ENCODE data around the gene NEB.

NEB gene

DNA sequence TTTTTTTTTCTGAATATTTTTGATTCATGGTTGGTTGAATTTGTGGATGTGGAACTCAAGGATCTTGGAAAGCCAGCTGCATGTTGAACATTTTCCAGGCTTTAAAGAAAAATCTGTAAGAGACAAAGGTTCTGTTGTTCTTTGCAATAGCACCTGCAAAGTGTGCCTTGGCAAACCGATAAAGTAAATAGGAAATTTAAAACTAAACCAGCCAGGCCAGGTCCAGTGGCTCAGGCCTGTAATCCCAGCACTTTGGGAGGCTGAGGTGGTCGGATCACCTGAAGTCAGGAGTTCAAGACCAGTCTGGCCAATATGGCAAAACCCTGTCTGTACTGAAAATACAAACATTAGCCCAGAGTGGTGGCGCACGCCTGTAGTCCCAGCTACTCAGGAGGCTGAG is 250.2 kb downstream of the NEB start:
- POLR2A ChIA-PET: no interaction called here
- CTCF ChIA-PET: no interaction called here
- no peak overlapping the region for H3K4me3 ChIP-seq (ENCODE audit: low read depth, low read length)
- DNase-seq (ENCODE audit: low read depth, low spot score): no peak
- TF ChIP-seq, protein P1, sequence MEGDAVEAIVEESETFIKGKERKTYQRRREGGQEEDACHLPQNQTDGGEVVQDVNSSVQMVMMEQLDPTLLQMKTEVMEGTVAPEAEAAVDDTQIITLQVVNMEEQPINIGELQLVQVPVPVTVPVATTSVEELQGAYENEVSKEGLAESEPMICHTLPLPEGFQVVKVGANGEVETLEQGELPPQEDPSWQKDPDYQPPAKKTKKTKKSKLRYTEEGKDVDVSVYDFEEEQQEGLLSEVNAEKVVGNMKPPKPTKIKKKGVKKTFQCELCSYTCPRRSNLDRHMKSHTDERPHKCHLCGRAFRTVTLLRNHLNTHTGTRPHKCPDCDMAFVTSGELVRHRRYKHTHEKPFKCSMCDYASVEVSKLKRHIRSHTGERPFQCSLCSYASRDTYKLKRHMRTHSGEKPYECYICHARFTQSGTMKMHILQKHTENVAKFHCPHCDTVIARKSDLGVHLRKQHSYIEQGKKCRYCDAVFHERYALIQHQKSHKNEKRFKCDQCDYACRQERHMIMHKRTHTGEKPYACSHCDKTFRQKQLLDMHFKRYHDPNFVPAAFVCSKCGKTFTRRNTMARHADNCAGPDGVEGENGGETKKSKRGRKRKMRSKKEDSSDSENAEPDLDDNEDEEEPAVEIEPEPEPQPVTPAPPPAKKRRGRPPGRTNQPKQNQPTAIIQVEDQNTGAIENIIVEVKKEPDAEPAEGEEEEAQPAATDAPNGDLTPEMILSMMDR (IDR thresholded peaks at IDR 0.05; ENCODE audit: insufficient read depth, low read length, missing control alignments): no peak

DNA sequence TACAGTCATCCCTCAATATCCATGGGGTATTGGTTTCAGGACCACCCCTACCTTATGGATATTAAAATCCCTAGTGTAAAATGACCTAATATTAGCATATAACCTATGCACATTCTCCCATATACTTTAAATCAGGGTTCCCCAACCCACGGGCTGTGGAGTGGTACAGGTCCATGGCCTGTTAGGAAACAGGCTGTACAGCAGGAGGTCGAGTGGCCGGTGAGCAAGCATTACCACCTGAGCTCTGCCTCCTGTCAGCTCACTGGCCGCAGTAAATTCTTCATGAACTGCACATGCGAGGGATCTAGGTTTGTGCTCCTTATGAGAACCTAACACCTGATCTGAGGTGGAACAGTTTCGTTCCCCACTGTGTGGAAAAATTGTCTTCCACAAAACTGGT is 250.7 kb downstream of the NEB start:
- H3K4me3 ChIP-seq (ENCODE audit: low read depth, low read length): no peak overlapping the region
- TF ChIP-seq, protein P1 (IDR thresholded peaks at IDR 0.05; ENCODE audit: insufficient read depth, low read length, missing control alignments): no peak
- no peak for DNase-seq (ENCODE audit: low read depth, low spot score)
- ChIA-PET POLR2A (no interaction called here), CTCF (no interaction called here)

GRCh38 chr2:151482171-151482725 is 252.0 kb downstream of the NEB start:
- ChIA-PET CTCF (no interaction called here), POLR2A (no interaction called here)
- DNase-seq (ENCODE audit: low read depth, low spot score): no peak
- TF ChIP-seq, protein P1 (IDR thresholded peaks at IDR 0.05; ENCODE audit: insufficient read depth, low read length, missing control alignments): no peak
- H3K4me3 ChIP-seq (ENCODE audit: low read depth, low read length): no peak overlapping the region

- ChIA-PET POLR2A (no interaction called here), CTCF (interaction anchor here (0.5 to 1.8 kb wide), 2 partner anchors 16 to 20 kb away, joined by 3 to 4 read pairs; no protein-coding TSS in a partner anchor)
- no peak overlapping the region for H3K4me3 ChIP-seq (ENCODE audit: low read depth, low read length)
- TF ChIP-seq, protein P1 (IDR thresholded peaks at IDR 0.05; ENCODE audit: insufficient read depth, low read length, missing control alignments): no peak
- no peak for DNase-seq (ENCODE audit: low read depth, low spot score)
Measured at GRCh38 chr2:151481744-151482143, 252.5 kb downstream of the NEB start.

DNA sequence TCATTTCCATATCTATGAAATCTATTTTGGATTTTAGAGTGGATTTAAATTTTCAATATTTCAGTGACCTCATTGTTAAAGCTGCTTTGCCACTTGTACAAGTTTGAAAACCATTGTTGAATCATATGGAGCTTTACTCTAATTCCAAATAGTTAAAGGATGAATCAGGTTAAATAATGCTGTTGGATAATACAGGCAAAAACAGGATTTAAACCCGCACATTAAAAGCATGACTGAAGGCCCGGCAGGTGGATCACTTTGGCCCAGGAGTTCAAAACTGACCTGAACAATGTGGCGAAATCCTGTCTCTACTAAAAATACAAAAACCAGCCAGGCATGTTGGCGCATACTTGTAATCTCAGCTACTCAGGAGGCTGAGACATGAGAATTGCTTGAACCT is 256.3 kb downstream of the NEB start:
- ChIA-PET POLR2A (no interaction called here), CTCF (interaction anchor here (2.2 kb wide), 1 partner anchor 47 kb away, joined by 7 read pairs; no protein-coding TSS in a partner anchor)
- DNase-seq (ENCODE audit: low read depth, low spot score): peak; percentile 16
- TF ChIP-seq, protein P1 (IDR thresholded peaks at IDR 0.05; ENCODE audit: insufficient read depth, low read length, missing control alignments): no peak
- no peak overlapping the region for H3K4me3 ChIP-seq (ENCODE audit: low read depth, low read length)

DNA sequence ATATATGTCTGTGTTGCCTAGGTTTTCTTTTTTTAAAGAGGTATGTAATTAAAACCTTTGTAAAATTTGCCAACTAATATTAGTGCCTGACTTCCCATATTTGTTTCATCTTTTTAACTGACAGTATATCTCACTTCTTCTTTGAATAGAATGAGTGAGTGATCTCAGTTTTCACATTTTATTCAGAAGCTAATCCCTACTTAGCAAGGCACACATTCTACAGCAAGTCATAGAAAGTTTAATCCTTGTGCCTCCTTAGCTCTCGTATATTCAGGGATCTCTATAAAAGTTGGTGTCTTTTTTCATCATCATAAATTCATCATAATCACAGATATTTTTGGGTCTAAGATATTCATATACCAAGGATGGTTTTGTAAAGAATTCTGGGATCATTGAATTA is 258.0 kb downstream of the NEB start:
- H3K4me3 ChIP-seq (ENCODE audit: low read depth, low read length): no peak overlapping the region
- TF ChIP-seq, protein P1 (IDR thresholded peaks at IDR 0.05; ENCODE audit: insufficient read depth, low read length, missing control alignments): no peak
- CTCF ChIA-PET: interaction anchor here (1.6 to 2.2 kb wide), 2 partner anchors 45 to 549 kb away, joined by 5 to 7 read pairs; no protein-coding TSS in a partner anchor
- DNase-seq (ENCODE audit: low read depth, low spot score): no peak
- POLR2A ChIA-PET: no interaction called here
